Hepatocyte (in vitro differentiated cells): Measurements from ENCODE around the gene PHLDA1. TPM values are rescaled to one million over a fixed set of nuclear protein-coding genes. Genes with fewer than 3 reads are reported as not detected.

Experiments used
- DNase-seq: peaks from one replicate; pipeline ENCODE4 v3.0.0-alpha.2; 2016; ENCODE audit warnings: low spot score
- H2AFZ ChIP-seq: fragments of 200-600 bp; sonication (generic); 2 replicates; pipeline ENCODE4 v1.6.0; 2016; ENCODE audit warnings: antibody characterized with exemption, mild to moderate bottlenecking
- H3K27ac ChIP-seq: fragments of 200-600 bp; sonication (generic); 2 replicates; pipeline ENCODE4 v1.5.1; 2016; ENCODE audit warnings: mild to moderate bottlenecking
- H3K27me3 ChIP-seq: fragments of 200-600 bp; sonication (generic); 2 replicates; pipeline ENCODE4 v1.6.1; 2016
- H3K36me3 ChIP-seq: fragments of 200-600 bp; sonication (generic); replicated peaks from 2 replicates; pipeline ENCODE4 v1.5.1; 2016; ENCODE audit warnings: low read depth; ENCODE audit not compliant: insufficient read depth
- H3K4me1 ChIP-seq: fragments of 200-600 bp; sonication (generic); 2 replicates; pipeline ENCODE4 v1.5.1; 2016; ENCODE audit warnings: mild to moderate bottlenecking, moderate library complexity; ENCODE audit not compliant: insufficient read depth
- H3K4me2 ChIP-seq: fragments of 200-600 bp; sonication (generic); 2 replicates; pipeline ENCODE4 v1.6.0; 2016
- H3K4me3 ChIP-seq: fragments of 200-600 bp; sonication (generic); 2 replicates; pipeline ENCODE4 v1.5.1; 2016; ENCODE audit warnings: mild to moderate bottlenecking
- H3K79me2 ChIP-seq: fragments of 200-600 bp; sonication (generic); 2 replicates; pipeline ENCODE4 v1.6.0; 2017; ENCODE audit warnings: mild to moderate bottlenecking
- H3K9me2 ChIP-seq: fragments of 200-600 bp; sonication (generic); replicated peaks from 2 replicates; pipeline ENCODE4 v1.6.0; 2017; ENCODE audit warnings: mild to moderate bottlenecking; ENCODE audit not compliant: insufficient read depth
- H3K9me3 ChIP-seq: fragments of 200-600 bp; sonication (generic); 2 replicates; pipeline ENCODE4 v1.5.1; 2016; ENCODE audit warnings: low read depth, mild to moderate bottlenecking
- H4K20me1 ChIP-seq: fragments of 200-600 bp; sonication (generic); 2 replicates; pipeline ENCODE4 v1.6.0; 2016; ENCODE audit warnings: mild to moderate bottlenecking; ENCODE audit not compliant: insufficient read depth, poor library complexity, severe bottlenecking
- CTCF ChIP-seq: fragments of 200-600 bp; sonication (generic); IDR thresholded peaks from 2 replicates; pipeline ENCODE4 v1.5.1; 2016; ENCODE audit warnings: antibody characterized with exemption, mild to moderate bottlenecking; ENCODE audit not compliant: poor library complexity
- EZH2 ChIP-seq: fragments of 200-600 bp; sonication (generic); IDR thresholded peaks from 2 replicates; pipeline ENCODE4 v1.6.1; 2016; ENCODE audit warnings: antibody characterized with exemption, mild to moderate bottlenecking, borderline replicate concordance
- EZH2phosphoT487 ChIP-seq: fragments of 200-600 bp; sonication (generic); IDR thresholded peaks from one replicate; pipeline ENCODE4 v1.6.1; 2018; ENCODE audit warnings: antibody characterized with exemption, mild to moderate bottlenecking, low read depth, moderate library complexity; ENCODE audit not compliant: unreplicated experiment, severe bottlenecking
- WGBS: methylation state at CpG from one replicate; pipeline ENCODE4 v1.1.6; 2016; ENCODE audit warnings: low lambda C conversion rate; ENCODE audit errors: missing lambda C conversion rate; 5-methylcytosine and 5-hydroxymethylcytosine counted together
- polyA plus RNA-seq: library from polyadenylated mRNA; unstranded; fragments of >200 nt; fragmentation: Nextera tagmentation; extraction: Ambion mirVana; gene quantifications from 2 replicates; pipeline ENCODE4 v1.2.1, GENCODE V29; 2016
- total RNA-seq: library from RNA; depleted of rRNA; stranded (reverse); fragments of >200 nt; gene quantifications from 2 replicates; pipeline ENCODE4 v1.2.3, GENCODE V29; 2014

The PHLDA1 gene
- total and polyA plus RNA-seq, 2 experiments from 2014 or later = 29.9 to 50.8 TPM

- no peaks in the 10 kb centered on the region for H3K27me3 ChIP-seq
- WGBS = 52% methylated on average over 15 of the region's 15 CpGs
- H2AFZ ChIP-seq = peak overlapping the region; percentile 17
- peak overlapping the region; percentile 72 for H3K27ac ChIP-seq
- TF ChIP-seq EZH2phosphoT487 (no peak), EZH2 (no peak), CTCF (no peak)
- H3K4me3 ChIP-seq = no peak overlapping the region
- H3K79me2 ChIP-seq = no peaks in the 10 kb centered on the region
- no peaks in the 10 kb centered on the region for H4K20me1 ChIP-seq
- H3K9me3 ChIP-seq = no peaks in the 10 kb centered on the region
- H3K36me3 ChIP-seq = no peaks in the 10 kb centered on the region
- H3K4me1 ChIP-seq = peaks cover 4% of the 10 kb centered on the region
- DNase-seq = peak; percentile 58
- no peaks in the 10 kb centered on the region for H3K9me2 ChIP-seq
- H3K4me2 ChIP-seq = no peak overlapping the region
Measured at GRCh38 chr12:76020731-76021672, 10.6 kb downstream of the PHLDA1 start.

GRCh38 chr12:76020281-76020680, 11.3 kb downstream of the PHLDA1 start:
- TF ChIP-seq CTCF = no peak
- no peak for TF ChIP-seq EZH2phosphoT487
- no peak for TF ChIP-seq EZH2
- H3K4me2 ChIP-seq = no peak overlapping the region
- no peak overlapping the region for H3K4me3 ChIP-seq
- 74% methylated on average over 5 of the region's 5 CpGs for WGBS
- H3K9me2 ChIP-seq = no peaks in the 10 kb centered on the region
- no peaks in the 10 kb centered on the region for H4K20me1 ChIP-seq
- no peaks in the 10 kb centered on the region for H3K36me3 ChIP-seq
- H3K27ac ChIP-seq = peak overlapping the region; percentile 72
- DNase-seq = no peak
- H3K79me2 ChIP-seq = no peaks in the 10 kb centered on the region
- no peaks in the 10 kb centered on the region for H3K27me3 ChIP-seq
- peaks cover 4% of the 10 kb centered on the region for H3K4me1 ChIP-seq
- no peaks in the 10 kb centered on the region for H3K9me3 ChIP-seq
- no peak overlapping the region for H2AFZ ChIP-seq

DNA sequence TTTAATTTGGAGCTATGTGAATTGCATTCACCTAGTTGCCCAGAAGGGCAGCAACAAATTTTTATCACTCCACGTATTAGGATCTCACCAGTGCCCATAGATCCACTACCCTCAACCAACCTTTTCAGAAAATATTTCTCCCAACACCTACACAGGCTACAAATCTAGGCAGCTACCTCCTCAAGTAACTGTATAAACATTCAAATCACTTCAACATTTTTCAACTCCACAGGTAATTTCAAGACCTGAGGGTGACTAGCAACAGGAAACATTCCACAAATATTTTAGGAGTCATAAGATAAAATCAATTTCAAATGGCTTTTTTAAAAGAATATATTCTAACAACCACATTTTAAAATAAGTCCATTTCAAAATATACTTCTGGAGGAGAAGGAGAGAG, 12.9 kb downstream of the PHLDA1 start:
- no peak for DNase-seq
- Histone ChIP-seq H4K20me1 (no peaks in the 10 kb centered on the region), H2AFZ (no peak overlapping the region), H3K36me3 (no peaks in the 10 kb centered on the region), H3K4me2 (no peak overlapping the region), H3K79me2 (no peaks in the 10 kb centered on the region), H3K9me2 (no peaks in the 10 kb centered on the region), H3K4me3 (no peak overlapping the region), H3K9me3 (no peaks in the 10 kb centered on the region), H3K27ac (peak overlapping the region; percentile 13), H3K4me1 (peaks cover 4% of the 10 kb centered on the region), H3K27me3 (no peaks in the 10 kb centered on the region)
- TF ChIP-seq EZH2 (no peak), CTCF (no peak), EZH2phosphoT487 (no peak)
- 65% methylated on average over 1 of the region's 1 CpG for WGBS
